Suprapubic skin (tissue), 4 donors: ENCODE data around the gene PLD3. TPM values are rescaled to one million over a fixed set of nuclear protein-coding genes. Genes with fewer than 3 reads are reported as not detected.

Experiments used
- DNase-seq, 2 donors: peaks; one replicate each; pipeline ENCODE4 v3.0.0-alpha.2; 2019; ENCODE audit warnings: low spot score in 2 of 2
- H3K27ac ChIP-seq: fragments of 200-600 bp; sonication (generic); one replicate; pipeline ENCODE4 v1.5.1; 2019
- H3K27me3 ChIP-seq: fragments of 200-600 bp; sonication (generic); one replicate; pipeline ENCODE4 v1.5.1; 2019
- H3K36me3 ChIP-seq: fragments of 200-600 bp; sonication (generic); one replicate; pipeline ENCODE4 v1.5.1; 2019
- H3K4me1 ChIP-seq: fragments of 200-600 bp; sonication (generic); one replicate; pipeline ENCODE4 v1.5.1; 2019
- H3K4me3 ChIP-seq: fragments of 200-600 bp; sonication (generic); one replicate; pipeline ENCODE4 v1.5.1; 2019; ENCODE audit warnings: mild to moderate bottlenecking
- H3K9me3 ChIP-seq: fragments of 200-600 bp; sonication (generic); one replicate; pipeline ENCODE4 v1.5.1; 2019
- CTCF ChIP-seq, 2 donors: fragments of 200-600 bp in 1 of 2; fragments of 450-650 bp in 1 of 2; sonication (generic) in 1 of 2; IDR thresholded peaks; one replicate each; pipeline ENCODE4 v1.5.1; 2016 to 2019; ENCODE audit warnings: antibody characterized with exemption in 2 of 2, mild to moderate bottlenecking in 1 of 2, moderate library complexity in 1 of 2
- EP300 ChIP-seq: sonication (generic); formaldehyde crosslinking; IDR thresholded peaks from one replicate; pipeline ENCODE4 v1.6.1; 2017; ENCODE audit warnings: antibody characterized with exemption
- POLR2A ChIP-seq, 2 donors: fragments of 450-650 bp; IDR thresholded peaks; one replicate each; pipeline ENCODE4 v1.6.1; 2017; ENCODE audit warnings: antibody characterized with exemption in 2 of 2, mild to moderate bottlenecking in 2 of 2, moderate library complexity in 2 of 2
- POLR2AphosphoS5 ChIP-seq, 3 donors: sonication (generic); formaldehyde crosslinking; IDR thresholded peaks; one replicate each; pipeline ENCODE4 v1.6.1; 2017; ENCODE audit warnings: antibody characterized with exemption in 3 of 3
- WGBS: methylation state at CpG from one replicate; pipeline ENCODE4 v1.1.5; 2018; 5-methylcytosine and 5-hydroxymethylcytosine counted together
- total RNA-seq, 4 donors: library from RNA; depleted of rRNA; stranded (reverse); fragments of >200 nt; gene quantifications; one replicate each; pipeline ENCODE4 v1.1.0, GENCODE V29; 2016

Gene PLD3
- total RNA-seq, 4 donors from 2014 or later = 173 to 231 (median 202) TPM

DNA sequence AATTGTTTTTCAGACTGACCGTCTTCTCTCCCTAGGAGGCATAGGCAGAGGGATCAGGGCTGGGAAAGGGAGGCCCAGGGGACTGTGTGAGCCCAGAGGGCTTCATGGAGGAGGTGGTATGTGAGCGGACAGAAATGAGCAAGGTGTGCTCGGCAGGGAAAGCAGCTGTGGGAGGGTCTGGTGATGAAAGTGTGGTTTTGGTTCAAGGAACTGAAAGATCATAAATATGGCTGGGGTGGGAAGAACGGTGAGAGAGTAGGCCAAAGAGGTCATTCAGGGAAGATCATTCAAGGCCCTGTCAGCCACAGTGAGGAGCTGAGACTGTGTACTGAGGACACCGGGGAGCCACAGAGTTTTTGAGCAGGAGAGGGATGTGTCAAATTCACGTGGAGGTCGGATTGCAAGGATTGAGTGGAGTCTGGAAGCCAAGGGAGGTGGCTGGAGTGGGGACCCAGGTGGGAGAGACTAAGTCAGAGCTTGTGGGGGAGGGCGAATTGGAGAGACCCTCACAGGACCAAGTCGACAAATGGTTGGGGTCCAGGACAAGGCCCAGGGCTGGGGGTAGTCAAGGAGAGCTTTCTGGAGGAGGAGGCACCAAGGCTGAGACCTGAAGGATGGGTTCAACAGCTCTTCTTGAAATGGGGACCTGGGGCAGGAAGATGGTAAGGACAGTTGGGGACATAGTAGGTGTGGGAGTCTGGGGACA lies 7.6 kb downstream of the PLD3 start:
- 80% methylated on average over 9 of the region's 9 CpGs for WGBS
- TF ChIP-seq CTCF (IDR thresholded peaks at IDR 0.05) (no peak), POLR2AphosphoS5 (IDR thresholded peaks at IDR 0.05) (no peak), EP300 (no peak), POLR2A (IDR thresholded peaks at IDR 0.05) (no peak)
- no peak for DNase-seq

DNA sequence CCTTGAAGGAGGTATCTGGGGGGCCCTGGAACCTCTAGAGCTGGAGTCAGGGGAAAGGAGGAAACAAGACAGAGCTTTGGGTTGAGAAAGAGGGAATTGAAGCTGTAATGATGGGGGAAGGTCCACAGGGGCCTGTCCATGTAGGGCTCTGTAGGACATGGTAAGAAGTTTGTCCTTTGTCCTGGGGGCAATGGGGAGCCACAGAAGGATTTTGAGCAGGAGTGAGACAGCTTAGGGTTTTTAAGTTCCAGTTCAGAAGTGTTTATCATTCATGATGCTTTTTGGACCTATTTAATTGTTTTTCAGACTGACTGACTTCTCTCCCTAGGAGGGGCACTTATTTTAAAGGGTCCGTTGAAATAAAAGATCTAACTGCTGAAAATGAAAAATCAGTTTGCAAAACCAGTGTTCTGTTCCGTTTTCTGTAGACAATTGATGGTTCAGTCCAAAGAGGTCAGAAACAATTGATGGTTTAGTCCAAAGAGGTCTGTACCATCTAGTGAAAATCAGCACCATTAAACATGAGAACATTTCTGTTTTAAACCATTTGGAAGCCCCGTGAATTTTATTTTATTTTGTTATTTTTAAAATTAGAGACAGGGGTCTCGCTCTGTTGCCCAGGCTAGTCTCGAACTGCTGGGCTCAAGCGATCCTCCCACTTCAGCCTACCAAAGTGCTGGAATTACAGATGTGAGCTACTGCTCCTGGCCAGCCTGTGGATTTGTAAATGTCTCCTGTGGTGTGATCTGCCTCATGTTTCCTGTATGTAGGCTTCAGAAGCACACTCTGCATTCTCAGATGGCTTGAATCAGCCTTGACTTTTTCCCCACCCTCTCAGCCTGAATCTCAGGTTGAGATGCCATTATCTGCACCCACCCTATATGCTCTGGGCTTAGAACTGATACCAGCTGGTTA lies 8.4 kb downstream of the PLD3 start:
- TF ChIP-seq CTCF (IDR thresholded peaks at IDR 0.05) (no peak), EP300 (no peak), POLR2A (IDR thresholded peaks at IDR 0.05) (no peak)
- 82% methylated on average over 6 of the region's 6 CpGs for WGBS

More for the DNA sequence above, 7.6 kb downstream of the PLD3 start:
- Histone ChIP-seq H3K36me3 (no peaks in the 10 kb centered on the region), H3K4me3 (no peak overlapping the region), H3K4me1 (peaks cover 8% of the 10 kb centered on the region), H3K27ac (no peak overlapping the region), H3K27me3 (no peaks in the 10 kb centered on the region), H3K9me3 (no peaks in the 10 kb centered on the region)

GRCh38 chr19:40357640-40358039 lies 9.1 kb downstream of the PLD3 start:
- Histone ChIP-seq H3K4me1 (peaks cover 12% of the 10 kb centered on the region), H3K27me3 (no peaks in the 10 kb centered on the region), H3K4me3 (no peak overlapping the region), H3K36me3 (no peaks in the 10 kb centered on the region), H3K9me3 (no peaks in the 10 kb centered on the region), H3K27ac (no peak overlapping the region)
- 78% methylated on average over 3 of the region's 3 CpGs for WGBS
- TF ChIP-seq POLR2A (IDR thresholded peaks at IDR 0.05) = no peak
- no peak for TF ChIP-seq POLR2AphosphoS5 (IDR thresholded peaks at IDR 0.05)
- TF ChIP-seq CTCF (IDR thresholded peaks at IDR 0.05) = no peak
- TF ChIP-seq EP300 = no peak
- no peak for DNase-seq

More for the DNA sequence above, 8.4 kb downstream of the PLD3 start:
- Histone ChIP-seq H3K4me1 (peaks cover 12% of the 10 kb centered on the region), H3K4me3 (no peak overlapping the region), H3K36me3 (no peaks in the 10 kb centered on the region), H3K27me3 (no peaks in the 10 kb centered on the region), H3K27ac (no peak overlapping the region), H3K9me3 (no peaks in the 10 kb centered on the region)
- no peak for DNase-seq

DNA sequence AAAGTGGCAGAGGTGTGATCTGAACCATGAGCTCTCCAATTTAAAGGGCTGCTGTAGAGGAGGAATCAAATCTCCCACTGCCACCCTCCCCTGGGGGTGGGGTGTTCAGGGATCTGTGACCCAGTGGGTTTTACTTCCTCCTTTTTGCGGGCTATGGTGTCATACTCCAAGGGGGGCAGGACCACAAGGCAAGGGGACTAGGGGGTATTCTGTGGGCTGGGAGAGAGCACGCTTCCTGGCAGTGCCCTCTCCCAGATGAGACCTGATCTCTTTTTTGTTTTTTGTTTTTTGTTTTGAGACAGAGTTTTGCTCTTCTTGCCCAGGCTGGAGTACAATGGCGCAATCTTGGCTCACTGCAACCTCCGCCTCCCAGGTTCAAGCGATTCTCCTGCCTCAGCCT lies 10.3 kb downstream of the PLD3 start:
- 82% methylated on average over 5 of the region's 5 CpGs for WGBS
- no peaks in the 10 kb centered on the region for H3K36me3 ChIP-seq
- no peak overlapping the region for H3K27ac ChIP-seq
- H3K4me1 ChIP-seq = peaks cover 12% of the 10 kb centered on the region
- no peaks in the 10 kb centered on the region for H3K9me3 ChIP-seq
- TF ChIP-seq POLR2AphosphoS5 (IDR thresholded peaks at IDR 0.05) = no peak
- no peak for TF ChIP-seq POLR2A (IDR thresholded peaks at IDR 0.05)
- no peak for TF ChIP-seq EP300
- H3K27me3 ChIP-seq = no peaks in the 10 kb centered on the region
- DNase-seq = no peak
- no peak overlapping the region for H3K4me3 ChIP-seq

- Histone ChIP-seq H3K4me3 (no peak overlapping the region), H3K9me3 (no peaks in the 10 kb centered on the region), H3K36me3 (no peaks in the 10 kb centered on the region), H3K27me3 (no peaks in the 10 kb centered on the region), H3K27ac (no peak overlapping the region), H3K4me1 (peaks cover 16% of the 10 kb centered on the region)
- DNase-seq = no peak
- 86% methylated on average over 13 of the region's 13 CpGs for WGBS
- TF ChIP-seq CTCF (IDR thresholded peaks at IDR 0.05) = no peak
- TF ChIP-seq POLR2A (IDR thresholded peaks at IDR 0.05) = no peak
- no peak for TF ChIP-seq EP300
- no peak for TF ChIP-seq POLR2AphosphoS5 (IDR thresholded peaks at IDR 0.05)
These were observed 11.7 kb downstream of the PLD3 start for GRCh38 chr19:40360020-40360707.
